GM18951 (cell line): ENCODE results near the gene ZNF530.

Source experiments
- POLR2A ChIP-seq: IDR thresholded peaks from 4 replicates; pipeline ENCODE4 v1.6.1; 2011; ENCODE audit warnings: mild to moderate bottlenecking; ENCODE audit not compliant: insufficient read length, insufficient read depth; ENCODE audit errors: extremely low read depth
- in situ Hi-C: fragments of 300-500 bp; cut with MboI; formaldehyde crosslinking; loops from one replicate; pipeline ENCODE4 v1.12.0; 2022; ENCODE audit warnings: low sequenced_read_pairs, mixed read lengths, inconsistent platforms; ENCODE audit not compliant: unreplicated experiment

Gene ZNF530

DNA sequence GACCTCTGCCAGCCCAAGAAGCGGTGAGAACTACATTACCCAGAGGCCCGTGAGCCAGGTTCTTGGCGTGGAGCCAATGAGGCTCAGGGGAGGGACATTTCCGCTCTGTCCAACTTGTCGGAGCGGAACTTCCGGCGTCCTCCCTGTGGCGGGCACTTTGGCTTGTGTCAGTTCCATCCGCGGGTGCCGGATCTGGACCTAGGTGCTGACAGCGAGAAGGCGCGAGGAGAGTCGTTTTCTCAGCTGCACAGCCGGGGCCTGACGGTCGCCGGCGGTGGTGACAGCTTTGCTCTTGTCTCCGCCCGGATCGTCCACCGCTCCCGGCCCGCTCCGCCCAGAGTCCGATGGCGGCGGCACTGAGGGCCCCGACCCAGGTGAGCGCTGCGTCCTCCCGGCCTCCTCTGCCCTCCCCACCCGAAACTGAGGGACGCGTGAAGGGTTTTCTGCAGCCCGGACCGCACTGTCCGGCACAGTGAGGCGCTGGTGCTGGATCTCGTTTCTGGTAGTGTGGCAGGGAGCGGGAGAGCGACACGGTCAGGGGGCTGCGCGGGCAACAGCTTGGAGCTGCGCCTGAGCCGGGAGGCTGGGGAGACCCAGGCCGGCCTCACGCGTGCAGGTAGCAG, at the start of gene ZNF530:
Gene ZNF530, plus strand, starts transcription at position 125 of the 623 bp plus-strand sequence. CDS start 4,461 bp downstream, outside the sequence.
- in situ Hi-C loops: no loop called here
- peak; percentile 55 for TF ChIP-seq POLR2A

DNA sequence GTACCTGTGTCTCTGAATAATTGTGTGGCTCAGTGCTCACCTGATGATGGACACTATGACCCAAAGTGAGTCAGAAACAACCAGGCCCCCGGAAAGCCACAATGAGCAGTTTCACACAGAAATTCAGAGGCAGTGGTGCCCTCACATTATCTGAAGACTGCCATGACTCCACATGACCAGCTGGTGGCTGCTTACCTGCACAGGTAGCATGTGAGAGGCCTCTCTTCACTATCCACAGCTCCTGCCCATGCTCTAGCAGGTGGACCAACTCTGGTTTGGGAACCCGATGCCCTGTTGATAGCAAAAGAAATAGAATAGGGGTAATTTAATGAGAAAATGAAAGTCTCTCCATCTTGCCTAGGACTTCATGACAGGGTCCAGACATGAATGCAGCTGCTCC, 47.3 kb upstream of the ZNF530 start:
- no peak for TF ChIP-seq POLR2A
- in situ Hi-C loops: no loop called here

DNA sequence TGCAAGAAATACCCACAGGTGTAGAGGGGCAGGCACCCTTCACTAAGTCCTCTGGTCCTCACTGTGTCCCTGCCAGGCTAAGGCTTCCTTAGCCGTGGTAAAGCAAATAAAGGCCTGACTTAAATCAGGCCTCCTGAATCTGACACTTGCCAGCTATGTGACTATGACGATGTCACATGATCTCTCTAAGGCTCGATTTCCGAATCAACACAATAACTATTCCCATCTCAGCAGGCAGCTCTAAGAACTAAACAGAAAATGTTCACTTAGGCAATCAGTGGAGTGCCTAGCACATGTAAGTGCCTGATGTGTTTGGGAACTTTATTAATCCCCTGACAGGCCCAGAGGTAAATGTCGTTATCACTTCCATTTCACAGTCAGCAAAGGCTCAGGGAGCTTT, 42.0 kb upstream of the ZNF530 start:
- TF ChIP-seq POLR2A: no peak
- in situ Hi-C loops: no loop called here

DNA sequence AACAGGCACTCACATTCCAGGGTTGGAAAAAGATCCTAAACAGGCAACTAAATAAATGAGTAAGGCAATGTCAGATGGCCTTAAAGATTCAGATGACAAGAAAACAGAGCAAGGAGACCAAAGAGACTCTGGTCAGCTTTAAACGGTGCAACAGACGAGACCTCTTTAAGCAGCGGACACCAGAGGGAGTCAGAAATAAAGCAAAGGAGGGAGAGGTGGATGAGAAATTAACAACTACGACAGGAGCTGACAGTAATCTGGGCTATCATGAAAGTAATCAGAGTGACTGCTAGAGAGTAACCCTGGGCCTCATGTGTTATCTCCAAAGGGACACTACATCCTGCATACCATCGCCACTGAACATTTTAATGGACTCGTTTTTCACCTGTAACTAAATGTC, 41.2 kb upstream of the ZNF530 start:
- TF ChIP-seq POLR2A: no peak
- in situ Hi-C loops: no loop called here

DNA sequence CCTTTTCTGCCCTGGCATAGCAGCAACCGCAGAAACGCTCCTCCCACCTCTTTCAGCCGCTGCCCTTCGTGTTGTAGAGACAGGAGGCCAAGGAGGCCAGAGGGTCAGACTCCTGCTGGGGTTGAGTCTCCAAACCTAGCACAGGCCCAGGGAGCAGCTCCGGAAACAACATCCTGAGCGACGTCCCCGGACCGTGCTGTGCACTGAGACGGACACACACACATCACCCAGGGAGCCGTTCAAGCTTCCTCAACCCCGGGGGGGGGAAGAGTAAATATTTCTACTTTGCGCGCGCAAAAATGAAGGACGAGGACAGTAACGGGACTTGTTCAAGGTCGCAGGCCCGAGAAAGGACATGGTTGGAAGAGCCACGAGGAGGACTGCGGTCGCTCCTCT, 40.7 kb upstream of the ZNF530 start:
- no peak for TF ChIP-seq POLR2A
- in situ Hi-C loops: no loop called here

DNA sequence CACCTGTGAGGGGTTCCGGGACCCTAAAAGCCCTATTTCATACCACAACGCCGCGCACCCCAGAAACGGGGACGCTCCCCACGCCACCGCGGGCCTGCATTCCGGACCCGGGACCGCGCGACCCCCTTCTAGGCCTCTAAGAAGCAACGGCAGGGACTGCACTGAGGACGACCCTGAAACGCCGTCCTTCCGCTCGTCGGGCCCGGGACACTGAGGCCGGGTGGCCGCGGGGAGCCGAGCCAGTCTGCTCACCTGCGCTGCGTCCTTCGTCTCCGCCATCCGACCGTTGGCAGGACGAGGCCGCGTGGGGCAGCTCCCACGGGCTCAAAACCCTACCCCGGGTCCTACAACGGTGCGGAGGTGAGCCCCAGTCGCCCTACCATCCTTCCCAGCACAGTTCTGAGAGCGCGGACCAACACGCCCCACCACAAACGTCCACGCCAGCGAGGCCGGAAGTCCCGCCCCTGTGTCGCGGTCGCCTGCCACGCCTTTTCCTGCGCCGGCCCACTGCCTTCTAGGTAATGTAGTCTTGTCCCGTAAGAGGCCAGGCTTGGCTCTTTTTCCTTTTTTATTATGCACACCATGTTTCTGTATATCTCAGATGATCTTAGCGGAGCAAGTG, 40.2 kb upstream of the ZNF530 start, which contains the start of gene ZNF550:
Gene ZNF550, minus strand, starts transcription at position 460 of the 622 bp plus-strand sequence. Its CDS starts 181 bp downstream, at position 279.
- in situ Hi-C loops: no loop called here
- TF ChIP-seq POLR2A: peak; percentile 75

DNA sequence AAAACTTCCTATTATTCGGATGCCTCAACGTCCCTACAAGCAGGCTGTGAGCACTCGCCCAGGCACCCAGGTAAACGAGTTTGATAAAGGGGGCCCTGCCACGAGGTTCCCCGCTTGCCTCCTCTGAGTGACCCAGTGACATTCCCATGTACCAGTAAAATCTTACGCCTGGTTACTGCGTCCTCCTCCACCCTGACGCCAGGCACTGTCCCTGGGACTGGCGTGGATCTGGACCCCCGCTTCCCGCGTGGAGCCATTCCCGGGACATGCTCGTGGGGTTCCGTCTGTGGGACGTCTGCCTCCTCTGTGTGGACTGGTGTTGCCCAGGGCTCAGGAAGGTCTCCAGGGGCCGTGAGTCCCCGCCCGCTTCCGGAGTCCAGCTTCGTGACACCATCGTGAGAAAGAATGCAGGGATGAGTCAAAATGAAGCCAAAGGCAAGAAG, 39.6 kb upstream of the ZNF530 start:
- no peak for TF ChIP-seq POLR2A
- in situ Hi-C loops: no loop called here

DNA sequence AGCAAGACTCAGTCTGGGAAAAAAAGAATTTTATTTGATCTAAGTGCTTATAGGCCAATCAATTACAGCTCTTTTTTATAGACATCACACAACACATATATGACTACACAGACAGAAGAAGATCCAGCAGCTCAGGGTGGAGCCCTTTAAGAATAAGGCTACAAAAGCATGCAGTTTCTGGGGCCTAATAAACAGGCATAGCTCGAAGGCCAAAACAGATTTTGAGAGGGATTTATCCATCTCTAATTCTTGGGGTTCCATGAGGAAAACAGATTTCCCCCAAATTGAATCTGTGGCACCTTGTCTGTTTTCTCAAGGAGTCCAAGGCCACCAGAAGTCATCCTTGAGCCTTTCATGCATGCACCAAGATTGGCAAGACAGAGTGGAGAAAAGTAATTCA, 36.1 kb upstream of the ZNF530 start:
- no peak for TF ChIP-seq POLR2A
- in situ Hi-C loops: no loop called here

DNA sequence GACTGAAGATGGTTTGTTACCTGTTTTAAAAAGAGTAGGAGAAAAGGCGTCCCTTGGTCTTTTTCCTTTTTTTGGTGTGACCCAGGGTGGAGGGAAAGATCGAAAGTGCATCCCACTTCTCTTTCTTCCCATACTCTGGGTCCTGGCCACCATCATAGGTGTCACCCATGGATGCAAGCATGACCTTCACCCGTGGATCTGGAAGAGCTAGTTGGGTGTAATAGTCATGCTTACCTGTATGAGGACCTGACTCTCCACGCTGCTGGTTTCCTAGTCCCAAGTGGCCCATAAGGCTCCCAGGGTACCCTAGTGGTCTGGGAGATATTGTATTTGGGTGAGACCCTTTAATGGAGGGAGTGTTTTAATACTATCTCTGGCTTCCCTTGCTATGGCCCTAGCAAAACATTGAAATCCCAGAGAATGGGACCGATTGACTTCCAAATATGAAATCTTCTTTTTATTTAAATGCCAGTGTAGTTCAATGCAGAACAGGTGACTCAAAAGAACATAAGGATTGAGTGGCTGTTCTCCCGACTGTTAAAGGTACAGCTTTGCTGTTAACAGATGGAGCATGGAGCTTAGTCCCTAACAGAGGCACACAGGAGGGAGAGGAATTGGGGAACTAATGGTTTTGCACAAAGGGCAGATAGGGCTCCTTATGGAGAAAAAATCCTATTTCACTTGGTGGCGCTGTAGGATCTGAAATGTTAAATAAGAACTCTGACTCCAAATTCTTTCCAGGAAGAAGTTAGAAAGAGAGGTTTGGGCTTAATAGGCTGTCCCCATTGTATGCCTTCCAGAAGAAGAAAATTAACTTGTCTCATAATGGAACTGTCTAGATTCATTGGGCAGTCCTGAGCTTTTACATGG, 33.1 kb upstream of the ZNF530 start:
- in situ Hi-C loops: no loop called here
- TF ChIP-seq POLR2A: no peak

DNA sequence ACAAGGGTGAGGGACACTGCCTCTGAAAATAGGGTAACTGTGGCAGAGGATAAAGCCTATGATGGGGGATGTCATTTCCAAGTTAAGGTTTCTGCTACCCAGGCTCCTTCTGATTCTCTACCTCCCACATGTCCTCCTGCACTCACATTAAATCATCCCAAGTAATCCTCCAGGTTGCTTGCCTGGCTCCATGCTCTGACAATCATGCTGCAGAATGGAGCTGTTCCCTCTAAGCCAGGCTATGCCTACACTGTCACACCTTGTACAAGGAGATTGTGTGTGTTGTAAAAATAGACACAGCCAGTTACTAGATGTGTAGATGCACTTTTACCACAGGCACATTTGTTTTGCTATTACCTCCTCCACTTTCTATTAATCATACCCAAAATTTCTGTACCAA, 29.0 kb upstream of the ZNF530 start:
- TF ChIP-seq POLR2A: no peak
- in situ Hi-C loops: no loop called here

DNA sequence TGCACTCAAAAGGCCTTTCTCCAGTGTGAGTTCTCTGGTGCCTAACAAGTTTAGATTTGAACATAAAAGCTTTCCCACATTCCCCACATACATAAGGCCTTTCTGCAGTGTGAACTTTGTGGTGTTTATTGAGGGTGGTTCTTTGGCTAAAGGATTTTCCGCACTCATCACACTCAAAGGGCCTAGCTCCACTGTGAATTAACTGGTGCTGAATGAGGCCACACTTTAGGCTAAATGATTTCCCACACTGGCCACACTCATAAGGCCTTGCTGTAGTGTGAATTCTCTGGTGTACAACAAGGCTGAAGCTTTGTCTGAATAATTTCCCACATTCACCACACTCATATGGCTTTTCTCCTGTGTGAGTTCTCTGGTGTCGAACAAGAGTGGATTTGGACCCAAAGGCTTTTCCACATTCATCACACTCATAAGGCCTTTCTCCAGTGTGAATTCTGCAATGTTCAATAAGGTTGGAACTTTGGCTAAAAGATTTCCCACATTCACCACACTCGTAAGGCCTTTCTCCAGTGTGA, 27.2 kb upstream of the ZNF530 start:
- in situ Hi-C loops: no loop called here

DNA sequence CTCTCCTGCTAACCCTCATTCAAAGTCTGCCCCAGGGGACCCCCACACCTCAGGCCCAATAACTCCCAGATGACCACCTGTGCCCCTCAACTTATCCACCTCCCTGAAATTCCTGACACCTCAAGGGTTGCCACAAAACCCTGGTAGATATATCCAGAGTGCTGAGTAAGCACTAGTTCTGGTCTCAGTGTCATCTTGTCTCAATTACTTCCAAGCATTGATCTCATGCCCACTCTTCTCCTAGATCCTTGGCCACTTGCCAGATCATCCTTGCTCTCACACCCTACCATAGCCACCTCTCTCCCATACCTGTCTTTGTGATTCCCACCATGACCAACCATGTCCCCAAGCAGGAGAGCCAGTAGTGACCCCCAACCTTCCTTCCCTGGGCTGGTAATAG, 23.0 kb upstream of the ZNF530 start:
- in situ Hi-C loops: no loop called here
- TF ChIP-seq POLR2A: no peak

More for the DNA sequence above, 27.2 kb upstream of the ZNF530 start:
- no peak for TF ChIP-seq POLR2A
